Pancreas (tissue), 10 donors: ENCODE measurements around the gene ZNRF2. TPM values are rescaled to one million over a fixed set of nuclear protein-coding genes. Genes with fewer than 3 reads are reported as not detected.

Experiments used
- ATAC-seq, 4 donors: fragments of 200-7000 bp; cut with Tn5 transposase; one replicate each; pipeline versions ENCODE4 v1.8.0 to v1.9.1; 2020; ENCODE audit warnings: mild to moderate bottlenecking in 4 of 4, moderate library complexity in 4 of 4
- DNase-seq, 6 donors: peaks; one replicate each; pipeline ENCODE4 v3.0.0-alpha.2; 2020
- FAIRE-seq: peaks from 2 replicates; lab custom pipeline; 2012; peaks lifted over from hg19 to GRCh38; lab: Jason Lieb, UNC
- H3K27ac ChIP-seq, 4 donors: fragments of 200-600 bp; sonication (generic); 1 replicate in 3 of 4; 2 replicates in 1 of 4; pipeline versions ENCODE4 v1.5.0 to v1.8.0; 2020
- H3K27me3 ChIP-seq, 4 donors: fragments of 200-600 bp; one replicate each; pipeline ENCODE4 v1.8.0; 2021
- H3K36me3 ChIP-seq, 3 donors: fragments of 200-600 bp; sonication (generic) in 1 of 3; one replicate each; pipeline versions ENCODE4 v1.5.0 to v1.8.0; 2020 to 2021
- H3K4me1 ChIP-seq, 3 donors: fragments of 200-600 bp; one replicate each; pipeline ENCODE4 v1.8.0; 2021
- H3K4me3 ChIP-seq, 4 donors: fragments of 200-600 bp; sonication (generic) in 2 of 4; one replicate each; pipeline versions ENCODE4 v1.5.0 to v1.8.0; 2020 to 2021
- H3K9me3 ChIP-seq, 4 donors: fragments of 200-600 bp; one replicate each; pipeline ENCODE4 v1.8.0; 2021
- CTCF ChIP-seq, 4 donors: fragments of 200-600 bp; sonication (generic) in 3 of 4; IDR thresholded peaks; one replicate each; pipeline versions ENCODE4 v1.5.0 to v1.8.0; 2021; ENCODE audit warnings: antibody characterized with exemption in 4 of 4
- WGBS, 2 donors: extraction: QIAGEN DNeasy Blood & Tissue Kit; methylation state at CpG; one replicate each; pipeline ENCODE4 v1.1.7; 2013; 5-methylcytosine and 5-hydroxymethylcytosine counted together
- intact Hi-C, 3 donors: fragments of 100-400 bp; cut with DNase I; formaldehyde crosslinking; loops; one replicate each; pipeline versions ENCODE4 v1.11.1 to v1.14.2; 2022
- polyA plus RNA-seq, 2 donors: library from polyadenylated mRNA; stranded (reverse); fragments of 200-250 nt; gene quantifications; one replicate each; pipeline ENCODE4 v1.2.3, GENCODE V29; 2013
- total RNA-seq, 6 donors: library from RNA; stranded (reverse); fragmentation: NEBNext Ultra II Directional in 4 of 6; extraction: Animal tissue kit (Norgen Biotek cat#: 25700) in 4 of 6; gene quantifications; one replicate each; pipeline versions ENCODE4 v1.2.1 to v1.2.4, GENCODE V29; 2021 to 2023
- donor health status: healthy with polysubstance abuse.
- donor health status: DM: no; HTN: no; CAD: no; lungs with moderate emphysema.
- donor health status: DM: no; HTN: no; CAD: no.
- donor health status: control.
- donor health status: control.
- donor health status: Bipolar disorder and iron deficiency.
- donor health status: DM: yes; HTN: yes; CAD: no.
- donor health status: DM: no; HTN: no; CAD: no.
- donor health status: DM: no; HTN: no; CAD: no.
- donor health status: DM: yes; HTN: yes; CAD: no.

The ZNRF2 gene
- total and polyA plus RNA-seq, 8 donors = 4.9 to 17.1 (median 11.2) TPM

DNA sequence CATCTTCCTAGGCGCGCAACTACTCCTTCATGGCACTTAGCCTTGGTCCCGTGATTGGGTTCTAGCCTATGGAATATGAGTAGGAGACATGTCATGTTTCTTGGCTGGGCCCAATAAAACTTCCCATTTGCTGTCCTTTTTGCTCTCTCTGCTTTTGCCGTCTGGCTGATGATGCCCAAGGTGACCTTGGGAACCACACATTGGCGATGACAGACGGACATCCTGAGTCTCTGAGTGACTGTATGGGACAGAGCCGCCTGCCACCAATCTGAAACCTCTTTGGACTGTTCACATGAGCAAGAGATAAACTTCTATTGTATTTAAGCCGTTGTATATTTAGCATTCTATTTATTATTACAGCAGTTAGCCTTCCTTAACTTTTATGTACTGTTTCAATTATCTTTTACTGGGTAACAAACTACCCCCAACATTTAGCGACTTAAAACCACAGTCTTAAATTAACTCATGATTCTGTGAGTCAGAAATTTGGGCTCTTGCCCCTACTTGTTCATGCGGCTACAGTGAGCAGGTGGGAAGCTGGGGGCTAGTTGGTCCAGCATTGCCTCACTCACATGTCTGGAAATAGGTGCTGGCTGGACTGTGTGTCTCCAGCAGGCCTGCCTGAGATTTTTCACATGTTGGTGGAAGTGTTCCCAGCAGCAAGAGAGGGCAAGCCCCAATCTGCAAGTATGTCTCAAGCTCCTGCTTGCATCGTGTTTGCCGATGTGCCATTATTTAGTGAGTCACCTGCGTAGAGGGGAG lies 122.4 kb downstream of the ZNRF2 start:
- Histone ChIP-seq H3K27ac (no peak overlapping the region), H3K4me3 (no peak overlapping the region), H3K4me1 (no peaks in the 10 kb centered on the region), H3K9me3 (no peaks in the 10 kb centered on the region), H3K36me3 (no peaks in the 10 kb centered on the region), H3K27me3 (no peaks in the 10 kb centered on the region)
- intact Hi-C loops = loop anchor here in 2 of 3 donors (5.0 to 10.0 kb wide), 3 partner anchors 122 to 242 kb away; partner anchors contain the start of gene ZNRF2 (in 1 of the 2)
- 92 to 96% methylated on average over 13 of the region's 13 CpGs for WGBS, 2 donors
- DNase-seq = no peak
- TF ChIP-seq CTCF (IDR thresholded peaks at IDR 0.05) = no peak
- ATAC-seq = peak in 1 of 4 donors; percentile 23
- no peak for FAIRE-seq

DNA sequence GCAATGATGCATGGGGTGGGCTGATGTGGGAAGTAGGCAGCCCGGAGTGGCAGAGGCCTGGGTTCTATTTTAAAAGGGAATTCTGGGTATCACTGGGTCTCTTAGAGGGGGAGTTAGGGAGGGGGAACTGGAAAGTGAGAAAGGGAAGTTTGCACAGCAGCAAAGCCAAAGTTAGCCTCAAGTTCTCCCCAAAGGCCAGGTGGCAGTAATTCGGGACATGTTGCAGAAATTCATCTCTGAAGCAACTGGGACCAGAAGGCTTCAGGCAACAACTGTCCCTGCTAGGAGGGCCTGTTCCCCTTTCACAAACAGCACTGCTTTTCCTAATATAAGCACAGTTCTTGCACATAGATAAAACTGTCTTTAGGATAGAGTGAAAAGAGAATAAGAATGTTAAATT lies 126.8 kb downstream of the ZNRF2 start:
- Histone ChIP-seq H3K27ac (no peak overlapping the region), H3K9me3 (no peaks in the 10 kb centered on the region), H3K27me3 (no peaks in the 10 kb centered on the region), H3K36me3 (no peaks in the 10 kb centered on the region), H3K4me1 (no peaks in the 10 kb centered on the region), H3K4me3 (no peak overlapping the region)
- DNase-seq = no peak
- ATAC-seq = peak in 1 of 4 donors; percentile 16
- intact Hi-C loops = no loop called here
- no peak for FAIRE-seq
- TF ChIP-seq CTCF (IDR thresholded peaks at IDR 0.05) = no peak
- 85 to 87% methylated on average over 2 of the region's 2 CpGs for WGBS, 2 donors

- 73 to 78% methylated on average over 3 of the region's 3 CpGs for WGBS, 2 donors
- intact Hi-C loops = no loop called here
- H3K36me3 ChIP-seq = no peaks in the 10 kb centered on the region
- H3K27me3 ChIP-seq = no peaks in the 10 kb centered on the region
- H3K4me1 ChIP-seq = no peaks in the 10 kb centered on the region
- no peak for TF ChIP-seq CTCF (IDR thresholded peaks at IDR 0.05)
- no peak overlapping the region for H3K4me3 ChIP-seq
- no peaks in the 10 kb centered on the region for H3K9me3 ChIP-seq
- ATAC-seq = peak in 1 of 4 donors; percentile 53
- H3K27ac ChIP-seq = no peak overlapping the region
- FAIRE-seq = no peak
- DNase-seq = no peak
These were observed 127.5 kb downstream of the ZNRF2 start for GRCh38 chr7:30411897-30412296.

DNA sequence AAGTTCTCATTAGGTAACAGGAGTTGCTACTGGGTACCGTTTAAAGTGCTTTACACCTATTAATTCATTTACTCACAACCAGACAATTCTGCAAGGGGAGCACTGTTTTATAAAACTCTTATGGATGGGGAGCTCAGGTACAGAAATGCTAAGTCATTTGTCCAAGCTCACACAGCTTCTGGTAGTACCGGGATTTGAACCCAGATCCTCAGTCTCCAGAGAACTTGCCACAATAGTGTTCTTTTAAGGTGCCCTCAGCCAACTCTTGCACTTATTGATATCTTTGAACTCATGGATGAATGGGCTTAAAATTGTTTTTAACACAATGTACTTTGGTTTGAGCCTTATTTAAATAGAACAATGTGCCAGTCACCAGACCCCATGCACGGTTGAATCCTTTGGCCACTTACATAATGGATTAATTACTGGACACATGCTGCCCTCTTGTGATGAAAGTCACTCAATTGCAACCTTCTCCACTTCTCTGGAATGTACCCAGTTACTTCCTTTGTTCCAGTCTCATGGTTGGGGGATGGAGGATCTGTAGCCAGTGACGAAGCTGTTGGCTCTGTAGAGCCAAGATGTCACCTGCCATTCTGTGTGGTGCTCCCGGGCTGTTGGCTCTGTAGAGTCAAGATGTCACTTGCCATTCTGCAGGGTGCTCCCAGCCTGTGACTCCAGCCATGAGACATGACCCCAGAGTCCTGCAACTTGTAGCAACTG lies 128.5 kb downstream of the ZNRF2 start:
- 40 to 44% methylated on average over 5 of the region's 5 CpGs for WGBS, 2 donors
- Histone ChIP-seq H3K27me3 (no peaks in the 10 kb centered on the region), H3K36me3 (no peaks in the 10 kb centered on the region), H3K4me1 (no peaks in the 10 kb centered on the region), H3K9me3 (no peaks in the 10 kb centered on the region), H3K27ac (no peak overlapping the region), H3K4me3 (no peak overlapping the region)
- peak; percentile 17 for FAIRE-seq
- intact Hi-C loops = no loop called here
- peak in 3 of 4 donors; percentile 13 to 40 (median 34) for TF ChIP-seq CTCF (IDR thresholded peaks at IDR 0.05)
- peak; percentile 90 to 98 (median 98) for ATAC-seq
- peak in 3 of 6 donors; percentile 39 to 59 (median 50) for DNase-seq
